ENCODE data around the gene ETV6.

GRCh38 chr12:11875414-11875935 lies 226.0 kb downstream of the ETV6 start:
- TF ChIP-seq CTCF (conservative IDR thresholded peaks at IDR 0.05; ENCODE audit: low read length) (no peak), EZH2phosphoT487 (IDR thresholded peaks at IDR 0.05; ENCODE audit: borderline replicate concordance, low read depth, low read length) (no peak)
